ENCODE measurements around the gene NMRAL1. TPM values are rescaled to one million over a fixed set of nuclear protein-coding genes. Genes with fewer than 3 reads are reported as not detected.

The NMRAL1 gene
- polyA plus RNA-seq, 2 donors: 39.8 to 40.7 TPM

DNA sequence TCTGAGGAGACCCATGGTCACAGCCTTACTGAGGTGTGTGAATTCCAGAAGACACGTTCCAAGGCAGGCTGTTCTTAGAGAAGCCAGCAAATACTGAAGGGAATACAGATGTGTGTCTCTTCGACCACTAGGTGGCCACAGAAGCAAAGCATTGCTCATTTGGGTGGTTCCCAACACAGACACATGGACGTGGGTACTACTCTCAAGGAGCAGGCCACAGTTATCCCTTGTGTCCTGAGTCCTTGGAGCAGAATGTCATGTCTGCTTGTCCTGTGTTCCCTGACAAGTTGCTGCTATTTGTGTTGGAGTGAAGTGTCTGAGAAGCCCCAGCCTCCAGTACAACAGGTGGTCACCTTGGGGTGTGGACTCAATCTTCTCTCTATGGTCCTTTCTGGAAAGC lies 32.0 kb upstream of the NMRAL1 start:
- H3K4me3 ChIP-seq (ENCODE audit: low read depth in 1 of 2, low read length in 2 of 2): no peak overlapping the region
- H3K4me1 ChIP-seq (ENCODE audit: control insufficient read depth in 2 of 2, insufficient read depth in 2 of 2, low read length in 1 of 2): peaks cover 0 to 17% of the 10 kb centered on the region in 2 donors
- WGBS, 2 donors: 2 to 3% methylated on average over 3 of the region's 3 CpGs
- H3K9me3 ChIP-seq (ENCODE audit: control insufficient read depth in 2 of 2, insufficient read depth in 1 of 2, low read depth in 1 of 2, low read length in 1 of 2): no peaks in the 10 kb centered on the region
- peak overlapping the region; percentile 76 to 81 for H3K27ac ChIP-seq (ENCODE audit: low read depth in 2 of 2, low read length in 1 of 2)
- no peaks in the 10 kb centered on the region for H3K27me3 ChIP-seq (ENCODE audit: control insufficient read depth in 1 of 2, insufficient read depth in 2 of 2, low read length in 2 of 2)
- peaks cover 19 to 39% of the 10 kb centered on the region in 2 donors for H3K36me3 ChIP-seq (ENCODE audit: control insufficient read depth in 2 of 2, insufficient read depth in 2 of 2, low read length in 1 of 2)

DNA sequence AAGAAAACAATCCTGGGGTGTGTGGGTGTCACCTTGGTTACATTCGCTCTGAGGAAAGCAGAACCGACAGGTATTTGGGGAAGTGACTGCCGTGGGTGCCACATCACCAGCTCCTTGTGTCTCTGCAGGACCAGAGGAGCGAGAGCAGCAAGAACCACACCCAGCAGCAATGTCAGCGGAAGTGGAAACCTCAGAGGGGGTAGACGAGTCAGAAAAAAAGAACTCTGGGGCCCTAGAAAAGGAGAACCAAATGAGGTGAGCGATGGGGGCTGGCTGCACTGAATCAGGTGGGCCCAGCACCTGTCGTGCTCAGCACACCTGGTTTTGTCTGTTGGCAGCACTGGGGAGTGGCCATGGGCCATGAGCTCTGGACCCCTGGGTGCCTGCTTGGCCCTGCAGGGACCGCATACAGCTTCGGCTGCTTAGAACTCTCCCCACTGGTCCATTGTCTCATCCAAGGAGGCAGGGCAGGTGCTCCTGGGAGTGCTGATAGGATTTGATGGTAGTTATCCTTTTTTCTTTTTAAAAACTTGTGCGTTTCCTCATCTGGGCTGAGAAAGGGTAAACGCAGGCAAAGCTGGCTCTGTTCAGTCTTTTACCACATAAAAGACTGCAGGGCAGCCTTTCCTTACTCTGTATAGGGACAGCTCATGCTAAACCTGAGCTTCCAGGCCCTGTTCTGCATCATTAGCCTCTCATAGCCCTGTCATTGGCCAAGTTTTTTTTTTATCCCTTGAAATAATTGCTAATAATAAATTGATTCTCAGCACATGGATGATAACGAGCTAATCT lies 31.1 kb upstream of the NMRAL1 start:
- peaks cover 0 to 11% of the 10 kb centered on the region in 2 donors for H3K4me1 ChIP-seq (ENCODE audit: control insufficient read depth in 2 of 2, insufficient read depth in 2 of 2, low read length in 1 of 2)
- peak overlapping the region; percentile 81 to 90 for H3K27ac ChIP-seq (ENCODE audit: low read depth in 2 of 2, low read length in 1 of 2)
- H3K4me3 ChIP-seq (ENCODE audit: low read depth in 1 of 2, low read length in 2 of 2): peak overlapping the region in 1 of 2 donors; percentile 9
- no peaks in the 10 kb centered on the region for H3K9me3 ChIP-seq (ENCODE audit: control insufficient read depth in 2 of 2, insufficient read depth in 1 of 2, low read depth in 1 of 2, low read length in 1 of 2)
- peaks cover 19 to 32% of the 10 kb centered on the region in 2 donors for H3K36me3 ChIP-seq (ENCODE audit: control insufficient read depth in 2 of 2, insufficient read depth in 2 of 2, low read length in 1 of 2)
- 65 to 68% methylated on average over 13 of the region's 13 CpGs for WGBS, 2 donors
- H3K27me3 ChIP-seq (ENCODE audit: control insufficient read depth in 1 of 2, insufficient read depth in 2 of 2, low read length in 2 of 2): no peaks in the 10 kb centered on the region

DNA sequence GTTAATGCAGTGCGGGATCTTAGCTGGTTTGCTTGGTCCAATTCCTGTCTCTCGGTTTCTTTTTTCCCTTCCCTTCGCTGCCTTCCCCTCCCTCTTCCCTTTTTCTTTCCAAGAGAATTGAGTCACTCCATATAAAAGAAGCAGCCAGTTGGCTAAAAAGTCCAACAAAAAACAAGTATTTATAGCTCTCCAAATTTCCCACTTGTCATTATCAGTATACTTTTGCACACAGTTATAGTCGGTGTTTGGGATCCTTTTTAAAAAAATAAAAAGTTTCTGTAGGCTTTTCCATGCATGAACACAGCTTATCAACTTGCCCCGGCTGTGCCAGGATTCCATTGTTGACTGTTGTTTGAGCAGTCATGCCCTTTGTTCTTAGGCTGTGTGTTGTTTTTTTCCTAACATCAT lies 26.6 kb upstream of the NMRAL1 start:
- H3K27ac ChIP-seq (ENCODE audit: low read depth in 2 of 2, low read length in 1 of 2): peak overlapping the region; percentile 78 to 87
- H3K4me1 ChIP-seq (ENCODE audit: control insufficient read depth in 2 of 2, insufficient read depth in 2 of 2, low read length in 1 of 2): peaks cover 3 to 15% of the 10 kb centered on the region in 2 donors
- H3K36me3 ChIP-seq (ENCODE audit: control insufficient read depth in 2 of 2, insufficient read depth in 2 of 2, low read length in 1 of 2): peaks cover 0 to under 1% of the 10 kb centered on the region in 2 donors
- no peaks in the 10 kb centered on the region for H3K27me3 ChIP-seq (ENCODE audit: control insufficient read depth in 1 of 2, insufficient read depth in 2 of 2, low read length in 2 of 2)
- no peaks in the 10 kb centered on the region for H3K9me3 ChIP-seq (ENCODE audit: control insufficient read depth in 2 of 2, insufficient read depth in 1 of 2, low read depth in 1 of 2, low read length in 1 of 2)
- H3K4me3 ChIP-seq (ENCODE audit: low read depth in 1 of 2, low read length in 2 of 2): no peak overlapping the region
- WGBS, 2 donors: 18 to 27% methylated on average over 5 of the region's 5 CpGs

DNA sequence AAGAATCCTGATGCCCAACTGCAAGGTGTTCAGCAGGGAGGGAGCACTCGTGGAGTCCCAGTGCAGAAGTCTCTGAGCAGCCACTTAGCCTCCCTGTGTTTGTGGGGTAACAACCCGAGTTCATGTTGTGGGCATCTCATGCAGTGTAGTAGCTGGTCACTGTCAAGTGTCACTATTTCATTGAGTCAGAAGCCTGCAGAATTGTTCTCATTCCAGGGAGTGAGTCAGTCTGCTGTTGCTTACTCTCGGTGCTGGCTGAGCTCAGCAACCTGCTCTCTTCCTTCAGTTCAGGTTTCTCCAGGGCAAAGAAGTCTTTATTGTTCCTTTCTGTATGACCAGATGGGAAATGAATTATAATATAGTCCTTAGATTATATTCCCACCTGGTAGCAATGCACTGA lies 25.8 kb upstream of the NMRAL1 start:
- H3K27ac ChIP-seq (ENCODE audit: low read depth in 2 of 2, low read length in 1 of 2): peak overlapping the region; percentile 78 to 87
- H3K27me3 ChIP-seq (ENCODE audit: control insufficient read depth in 1 of 2, insufficient read depth in 2 of 2, low read length in 2 of 2): no peaks in the 10 kb centered on the region
- peaks cover 3 to 12% of the 10 kb centered on the region in 2 donors for H3K4me1 ChIP-seq (ENCODE audit: control insufficient read depth in 2 of 2, insufficient read depth in 2 of 2, low read length in 1 of 2)
- no peaks in the 10 kb centered on the region for H3K36me3 ChIP-seq (ENCODE audit: control insufficient read depth in 2 of 2, insufficient read depth in 2 of 2, low read length in 1 of 2)
- H3K4me3 ChIP-seq (ENCODE audit: low read depth in 1 of 2, low read length in 2 of 2): no peak overlapping the region
- WGBS, 2 donors: 39 to 41% methylated on average over 3 of the region's 3 CpGs
- no peaks in the 10 kb centered on the region for H3K9me3 ChIP-seq (ENCODE audit: control insufficient read depth in 2 of 2, insufficient read depth in 1 of 2, low read depth in 1 of 2, low read length in 1 of 2)

DNA sequence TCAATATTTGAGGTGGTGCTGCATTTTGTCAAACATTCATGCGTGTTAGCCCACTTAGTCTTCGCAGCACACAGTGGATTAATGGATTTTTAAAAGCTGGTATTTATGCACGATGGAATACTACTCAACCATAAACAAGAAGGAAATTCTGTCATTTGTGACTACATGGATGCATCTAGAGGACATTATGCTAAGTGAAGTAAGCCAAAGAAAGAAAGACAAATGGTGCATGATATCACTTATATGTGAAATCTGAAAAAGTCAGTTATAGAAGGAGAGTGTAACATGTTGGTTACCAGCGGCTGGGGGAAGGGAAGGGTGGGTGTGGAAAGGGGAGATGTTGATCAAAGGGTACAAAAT lies 24.8 kb upstream of the NMRAL1 start:
- 86 to 89% methylated on average over 4 of the region's 4 CpGs for WGBS, 2 donors
- peak overlapping the region; percentile 34 to 58 for H3K27ac ChIP-seq (ENCODE audit: low read depth in 2 of 2, low read length in 1 of 2)
- H3K36me3 ChIP-seq (ENCODE audit: control insufficient read depth in 2 of 2, insufficient read depth in 2 of 2, low read length in 1 of 2): no peaks in the 10 kb centered on the region
- no peak overlapping the region for H3K4me3 ChIP-seq (ENCODE audit: low read depth in 1 of 2, low read length in 2 of 2)
- H3K9me3 ChIP-seq (ENCODE audit: control insufficient read depth in 2 of 2, insufficient read depth in 1 of 2, low read depth in 1 of 2, low read length in 1 of 2): no peaks in the 10 kb centered on the region
- no peaks in the 10 kb centered on the region for H3K27me3 ChIP-seq (ENCODE audit: control insufficient read depth in 1 of 2, insufficient read depth in 2 of 2, low read length in 2 of 2)
- peaks cover 3 to 18% of the 10 kb centered on the region in 2 donors for H3K4me1 ChIP-seq (ENCODE audit: control insufficient read depth in 2 of 2, insufficient read depth in 2 of 2, low read length in 1 of 2)

DNA sequence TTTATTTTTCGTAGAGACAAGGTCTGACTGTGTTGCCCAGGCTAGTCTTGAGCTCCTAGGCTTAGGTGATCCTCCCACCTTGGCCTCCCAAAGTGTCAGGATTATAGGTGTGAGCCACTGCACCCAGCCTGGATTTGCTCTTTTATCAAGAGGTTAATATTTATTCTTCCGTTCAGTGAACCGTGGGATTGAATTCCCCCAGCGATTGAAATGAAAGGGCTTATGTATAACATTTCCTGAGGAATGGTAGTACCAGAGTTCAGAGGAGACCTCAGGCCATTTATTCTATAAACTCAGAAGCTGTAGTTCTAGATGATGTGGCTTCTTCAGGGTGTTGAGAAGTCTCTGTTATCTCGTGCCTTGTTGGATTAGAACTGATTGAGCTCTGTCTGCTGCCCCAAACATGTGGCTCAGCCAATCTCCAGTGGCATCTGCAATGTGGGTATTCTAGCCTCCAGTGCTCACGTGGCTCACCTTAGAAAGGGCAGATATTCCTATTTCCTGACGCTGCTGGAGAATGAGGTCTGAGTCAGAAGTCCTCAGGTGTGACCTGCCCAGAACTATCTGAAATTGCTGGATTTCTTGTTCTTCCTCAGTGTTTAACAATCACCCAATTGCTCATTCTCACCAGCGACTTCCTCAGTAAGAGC lies 24.2 kb upstream of the NMRAL1 start:
- Histone ChIP-seq H3K27ac (ENCODE audit: low read depth in 2 of 2, low read length in 1 of 2) (peak overlapping the region; percentile 34 to 58), H3K36me3 (ENCODE audit: control insufficient read depth in 2 of 2, insufficient read depth in 2 of 2, low read length in 1 of 2) (no peaks in the 10 kb centered on the region), H3K4me1 (ENCODE audit: control insufficient read depth in 2 of 2, insufficient read depth in 2 of 2, low read length in 1 of 2) (peaks cover 3 to 16% of the 10 kb centered on the region in 2 donors), H3K9me3 (ENCODE audit: control insufficient read depth in 2 of 2, insufficient read depth in 1 of 2, low read depth in 1 of 2, low read length in 1 of 2) (no peaks in the 10 kb centered on the region), H3K4me3 (ENCODE audit: low read depth in 1 of 2, low read length in 2 of 2) (no peak overlapping the region), H3K27me3 (ENCODE audit: control insufficient read depth in 1 of 2, insufficient read depth in 2 of 2, low read length in 2 of 2) (no peaks in the 10 kb centered on the region)
- WGBS, 2 donors: 54 to 65% methylated on average over 8 of the region's 8 CpGs

DNA sequence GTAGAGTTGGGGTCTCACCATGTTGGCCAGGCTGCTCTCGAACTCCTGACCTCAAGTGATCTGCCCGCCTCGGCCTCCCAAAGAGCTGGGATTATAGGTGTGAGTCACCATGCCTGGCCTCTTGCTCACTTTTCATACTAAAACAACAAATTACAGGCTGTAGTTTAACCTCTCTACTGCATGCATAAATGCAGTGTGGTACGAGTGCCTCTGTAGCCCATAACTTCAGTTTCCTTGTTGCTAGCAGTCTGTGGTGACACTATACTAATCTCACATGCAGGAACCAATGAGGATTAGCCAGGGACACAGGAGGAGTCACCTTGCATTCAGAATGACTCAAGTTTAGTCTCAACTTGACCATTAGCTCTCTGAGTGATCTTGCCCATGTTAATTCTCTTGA lies 21.9 kb upstream of the NMRAL1 start:
- Histone ChIP-seq H3K27me3 (ENCODE audit: control insufficient read depth in 1 of 2, insufficient read depth in 2 of 2, low read length in 2 of 2) (no peaks in the 10 kb centered on the region), H3K4me1 (ENCODE audit: control insufficient read depth in 2 of 2, insufficient read depth in 2 of 2, low read length in 1 of 2) (peaks cover 3 to 12% of the 10 kb centered on the region in 2 donors), H3K36me3 (ENCODE audit: control insufficient read depth in 2 of 2, insufficient read depth in 2 of 2, low read length in 1 of 2) (no peaks in the 10 kb centered on the region), H3K4me3 (ENCODE audit: low read depth in 1 of 2, low read length in 2 of 2) (no peak overlapping the region), H3K27ac (ENCODE audit: low read depth in 2 of 2, low read length in 1 of 2) (peak overlapping the region; percentile 54 to 83), H3K9me3 (ENCODE audit: control insufficient read depth in 2 of 2, insufficient read depth in 1 of 2, low read depth in 1 of 2, low read length in 1 of 2) (no peaks in the 10 kb centered on the region)
- WGBS, 2 donors: 61 to 66% methylated on average over 4 of the region's 4 CpGs

DNA sequence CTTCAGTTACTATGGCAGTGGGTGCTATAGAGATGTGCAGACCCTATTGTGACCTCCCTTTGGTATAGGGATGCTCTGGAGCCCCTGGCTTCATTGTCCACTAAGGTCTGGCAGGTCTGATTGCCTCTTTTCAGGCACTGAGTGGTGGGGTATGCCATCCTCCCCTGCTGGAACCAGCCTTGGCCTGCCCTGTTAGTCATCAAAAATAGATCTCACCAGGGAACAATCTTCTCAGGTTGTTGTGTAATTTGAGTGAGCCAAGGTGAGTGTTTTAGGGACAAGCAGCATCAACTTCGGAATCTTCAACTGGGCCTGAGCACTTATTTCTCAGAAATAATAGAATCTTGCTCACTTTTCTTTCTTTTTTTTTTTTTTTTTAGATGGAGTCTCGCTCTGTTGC lies 21.3 kb upstream of the NMRAL1 start:
- WGBS, 2 donors: 72 to 91% methylated on average over 2 of the region's 2 CpGs
- Histone ChIP-seq H3K36me3 (ENCODE audit: control insufficient read depth in 2 of 2, insufficient read depth in 2 of 2, low read length in 1 of 2) (no peaks in the 10 kb centered on the region), H3K9me3 (ENCODE audit: control insufficient read depth in 2 of 2, insufficient read depth in 1 of 2, low read depth in 1 of 2, low read length in 1 of 2) (no peaks in the 10 kb centered on the region), H3K4me3 (ENCODE audit: low read depth in 1 of 2, low read length in 2 of 2) (no peak overlapping the region), H3K4me1 (ENCODE audit: control insufficient read depth in 2 of 2, insufficient read depth in 2 of 2, low read length in 1 of 2) (peaks cover 3 to 12% of the 10 kb centered on the region in 2 donors), H3K27me3 (ENCODE audit: control insufficient read depth in 1 of 2, insufficient read depth in 2 of 2, low read length in 2 of 2) (no peaks in the 10 kb centered on the region), H3K27ac (ENCODE audit: low read depth in 2 of 2, low read length in 1 of 2) (peak overlapping the region; percentile 54 to 83)

DNA sequence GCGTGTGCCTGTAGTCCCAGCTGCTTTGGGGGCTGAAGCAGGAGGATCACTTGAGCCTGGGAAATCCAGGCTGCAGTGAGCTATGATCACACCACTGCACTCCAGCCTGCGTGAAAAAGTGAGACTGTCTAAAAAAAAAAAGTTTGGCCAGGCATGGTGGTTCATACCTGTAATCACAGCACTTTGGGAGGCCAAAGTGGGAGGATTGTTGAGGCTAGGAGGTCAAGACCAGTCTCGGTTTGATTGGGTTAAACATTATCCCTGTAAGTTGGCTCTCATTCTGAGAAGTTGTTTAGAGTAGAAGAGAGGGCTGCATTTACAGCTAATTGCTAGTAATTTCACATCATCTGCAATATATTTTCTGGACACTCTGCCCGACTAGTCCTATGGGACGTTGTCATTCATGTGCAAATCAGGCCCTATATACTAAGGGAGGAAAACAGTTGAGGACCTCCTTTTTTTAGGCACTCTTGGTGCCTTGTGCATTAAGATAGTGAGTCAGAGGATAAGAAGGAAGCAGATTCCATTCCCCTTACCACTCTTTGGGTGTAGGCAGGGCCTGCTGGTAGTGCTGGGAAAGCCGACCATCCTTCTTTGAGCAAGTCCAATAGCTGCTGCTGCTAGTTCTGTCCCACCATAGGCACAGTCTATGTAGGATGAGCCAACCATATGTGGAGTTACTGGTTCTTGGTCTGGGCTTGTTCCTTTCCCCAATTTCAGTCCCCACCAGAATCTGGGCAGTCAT lies 20.5 kb upstream of the NMRAL1 start:
- Histone ChIP-seq H3K27ac (ENCODE audit: low read depth in 2 of 2, low read length in 1 of 2) (peak overlapping the region; percentile 54 to 72), H3K27me3 (ENCODE audit: control insufficient read depth in 1 of 2, insufficient read depth in 2 of 2, low read length in 2 of 2) (no peaks in the 10 kb centered on the region), H3K4me3 (ENCODE audit: low read depth in 1 of 2, low read length in 2 of 2) (no peak overlapping the region), H3K9me3 (ENCODE audit: control insufficient read depth in 2 of 2, insufficient read depth in 1 of 2, low read depth in 1 of 2, low read length in 1 of 2) (no peaks in the 10 kb centered on the region), H3K4me1 (ENCODE audit: control insufficient read depth in 2 of 2, insufficient read depth in 2 of 2, low read length in 1 of 2) (peaks cover 0 to 7% of the 10 kb centered on the region in 2 donors), H3K36me3 (ENCODE audit: control insufficient read depth in 2 of 2, insufficient read depth in 2 of 2, low read length in 1 of 2) (no peaks in the 10 kb centered on the region)
- WGBS, 2 donors: 77 to 82% methylated on average over 6 of the region's 6 CpGs
